KG1 (cell line): ENCODE measurements around the gene DNM1L.

Experiments
- DNase-seq: peaks from one replicate; lab custom pipeline; 2025; lab: John Stamatoyannopoulos, UW

DNM1L gene

DNA sequence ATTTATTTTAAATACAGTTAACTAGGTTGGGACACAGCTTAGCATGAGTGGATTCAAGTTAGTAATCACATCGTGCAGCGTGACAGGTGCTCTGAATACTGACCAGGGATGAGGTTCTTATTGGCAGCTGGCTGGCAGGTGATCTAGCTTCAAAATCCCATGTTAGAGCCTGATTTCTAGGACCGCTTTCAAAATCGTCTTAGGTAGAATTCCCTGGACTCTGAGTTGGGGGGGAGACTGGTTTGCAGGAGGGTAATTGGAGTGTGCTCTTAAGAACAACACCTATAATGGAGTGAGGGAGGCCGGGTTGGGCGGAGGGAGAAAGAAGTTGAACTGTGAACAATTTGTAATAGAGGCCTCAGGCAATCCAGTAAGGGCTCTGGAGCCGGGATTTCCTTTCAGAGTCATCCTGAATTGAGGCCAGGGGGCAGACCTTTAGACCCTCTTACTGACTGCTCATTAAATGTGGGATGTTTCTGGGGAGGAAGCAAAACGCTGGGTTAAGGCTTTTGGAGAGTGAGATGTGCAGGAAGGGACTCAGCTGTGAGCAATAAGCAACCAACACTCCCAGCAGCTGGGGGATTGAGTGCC, 77.5 kb downstream of the DNM1L start:
- DNase-seq = no peak

DNA sequence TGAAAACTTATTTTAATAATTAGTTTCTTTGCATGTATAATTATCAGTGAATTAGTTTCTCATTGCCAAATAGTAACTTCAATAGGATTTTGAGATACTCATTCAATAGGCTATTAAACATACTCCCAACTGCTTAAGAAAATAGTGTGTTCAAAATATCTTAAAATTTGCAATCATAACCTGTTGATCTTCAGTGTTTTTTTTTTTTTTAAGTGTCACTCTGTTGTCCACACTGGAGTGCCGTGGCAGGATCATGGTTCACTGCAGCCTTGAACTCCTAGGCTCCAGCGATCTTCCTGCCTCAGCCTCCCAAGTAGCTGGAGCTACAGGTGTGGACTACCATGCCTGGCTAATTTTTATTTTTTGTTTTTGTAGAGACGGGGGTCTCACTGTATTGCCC, 78.1 kb downstream of the DNM1L start:
- DNase-seq = no peak

- DNase-seq = peak; percentile 30
Measured at GRCh38 chr12:32761716-32762115, 82.6 kb downstream of the DNM1L start.

- no peak for DNase-seq
Measured at GRCh38 chr12:32765906-32766305, 86.8 kb downstream of the DNM1L start.

GRCh38 chr12:32768518-32768917, 89.4 kb downstream of the DNM1L start:
- DNase-seq = no peak

DNA sequence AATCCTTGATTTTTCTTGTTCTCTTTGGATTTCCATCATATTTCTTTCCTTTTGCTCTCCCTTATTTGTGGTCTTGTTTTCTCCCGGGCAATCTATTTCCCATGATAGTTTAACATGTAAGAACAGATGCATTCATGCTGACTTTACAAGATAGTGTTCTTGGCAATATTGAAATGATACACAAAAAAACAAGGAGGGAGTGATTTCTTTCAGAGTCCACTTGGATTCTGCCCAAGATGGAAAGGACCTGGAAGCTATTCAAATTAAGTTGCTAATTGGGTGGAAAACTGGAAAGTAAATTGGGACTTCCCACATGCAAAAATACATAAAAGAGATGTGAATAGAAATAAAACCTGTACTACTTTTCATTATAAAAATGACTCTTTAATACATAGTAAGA, 91.0 kb downstream of the DNM1L start:
- no peak for DNase-seq

GRCh38 chr12:32773691-32774090, 94.6 kb downstream of the DNM1L start:
- no peak for DNase-seq

- no peak for DNase-seq
Measured at GRCh38 chr12:32776258-32776657, 97.2 kb downstream of the DNM1L start.

DNA sequence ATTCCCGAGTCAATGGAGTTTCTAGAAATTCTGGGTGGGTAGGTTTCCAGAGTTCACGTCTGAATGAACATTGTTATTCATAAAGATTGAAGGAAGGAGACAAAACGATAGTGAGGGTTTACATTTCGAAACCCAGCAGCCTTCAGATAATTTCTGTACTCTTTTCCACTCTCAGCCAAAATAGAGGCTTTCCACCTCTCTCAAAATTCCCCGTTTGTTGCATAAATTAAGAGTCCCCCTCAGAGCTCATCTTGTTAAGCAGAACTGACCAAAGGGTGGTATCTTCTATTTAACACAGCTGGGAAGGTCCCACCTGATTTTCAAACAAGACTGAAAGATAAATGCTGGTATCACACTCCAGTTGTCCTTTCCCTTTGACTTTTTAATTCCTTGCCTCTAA, 98.1 kb downstream of the DNM1L start:
- no peak for DNase-seq

DNA sequence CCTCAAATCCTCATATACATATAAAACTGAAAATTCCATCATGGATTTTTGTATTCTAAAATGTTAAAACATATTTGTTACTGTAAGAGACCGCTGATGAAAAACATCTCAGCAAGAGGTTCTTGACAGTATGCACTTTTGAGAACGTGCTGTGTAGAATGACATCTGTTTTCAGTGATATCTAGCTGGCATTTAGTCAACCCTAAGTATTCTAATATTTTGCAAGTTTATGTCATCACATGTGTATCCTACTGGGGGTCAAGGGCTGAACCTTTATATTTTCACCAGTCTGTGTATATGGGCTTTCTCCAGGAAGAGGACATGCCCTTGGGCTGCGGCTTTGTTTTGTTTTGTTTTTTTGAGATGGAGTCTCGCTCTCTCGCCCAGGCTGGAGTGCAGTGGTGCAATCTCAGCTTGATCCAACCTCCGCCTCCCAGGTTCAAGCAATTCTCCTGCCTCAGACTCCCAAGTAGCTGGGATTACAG, 98.6 kb downstream of the DNM1L start:
- no peak for DNase-seq

GRCh38 chr12:32780071-32780470, 101.0 kb downstream of the DNM1L start:
- no peak for DNase-seq

DNA sequence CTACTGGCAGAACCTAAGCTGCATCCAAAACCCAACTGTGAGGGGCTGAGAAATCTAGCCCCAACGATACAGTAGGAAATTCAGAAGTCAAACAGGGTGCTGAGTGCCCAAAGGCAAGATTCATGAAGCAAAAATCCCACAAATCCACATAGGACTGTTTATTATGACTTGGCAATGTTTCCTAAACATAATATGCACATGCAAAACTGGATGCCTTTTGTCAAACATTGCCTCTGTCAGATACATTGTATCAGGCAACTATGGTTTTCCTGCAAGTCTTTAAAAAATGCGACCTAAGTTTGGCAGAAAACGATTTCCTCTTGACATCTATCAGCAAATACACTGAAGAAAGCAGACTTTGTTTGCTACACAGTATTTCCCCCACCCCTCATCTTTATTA, 103.9 kb downstream of the DNM1L start:
- DNase-seq = no peak

DNA sequence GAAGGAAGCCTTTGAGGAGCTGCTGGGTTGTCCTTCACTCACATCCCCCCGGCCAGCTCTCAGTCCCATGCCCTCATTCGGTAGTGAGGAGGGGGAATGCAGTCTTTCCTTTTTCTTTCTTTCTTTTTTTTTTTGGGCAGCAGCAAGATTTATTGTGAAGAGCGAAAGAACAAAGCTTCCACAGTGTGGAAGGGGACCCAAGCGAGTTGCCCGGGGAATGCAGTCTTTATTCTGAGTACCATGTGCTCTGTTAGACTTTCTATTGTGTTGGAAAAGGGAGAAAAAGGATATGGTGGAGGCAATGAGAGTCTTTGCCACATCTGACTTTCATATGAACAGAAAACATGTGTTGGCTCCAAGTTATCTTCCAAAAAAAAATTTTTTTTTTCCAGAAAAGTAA, 106.5 kb downstream of the DNM1L start:
- no peak for DNase-seq

GRCh38 chr12:32788405-32788804, 109.3 kb downstream of the DNM1L start:
- no peak for DNase-seq

DNA sequence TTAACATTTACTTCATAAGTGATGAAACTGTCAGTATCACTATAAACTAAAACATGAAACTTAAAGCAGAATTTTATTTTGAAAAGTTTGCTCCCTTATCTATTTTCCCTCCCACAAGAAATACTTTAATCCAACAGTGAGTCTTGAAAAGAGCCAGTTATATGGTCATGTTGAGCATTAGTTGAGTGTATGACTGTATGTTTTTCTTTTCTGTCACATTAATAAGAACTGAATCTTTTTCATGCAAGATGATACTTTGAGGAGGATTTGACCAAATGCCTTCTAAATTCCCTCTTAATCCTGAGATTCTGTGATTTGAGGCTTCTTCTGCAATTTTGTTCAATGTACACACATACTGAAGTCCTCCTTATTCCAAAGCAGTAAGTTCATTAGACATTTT, 110.3 kb downstream of the DNM1L start:
- DNase-seq = no peak

DNA sequence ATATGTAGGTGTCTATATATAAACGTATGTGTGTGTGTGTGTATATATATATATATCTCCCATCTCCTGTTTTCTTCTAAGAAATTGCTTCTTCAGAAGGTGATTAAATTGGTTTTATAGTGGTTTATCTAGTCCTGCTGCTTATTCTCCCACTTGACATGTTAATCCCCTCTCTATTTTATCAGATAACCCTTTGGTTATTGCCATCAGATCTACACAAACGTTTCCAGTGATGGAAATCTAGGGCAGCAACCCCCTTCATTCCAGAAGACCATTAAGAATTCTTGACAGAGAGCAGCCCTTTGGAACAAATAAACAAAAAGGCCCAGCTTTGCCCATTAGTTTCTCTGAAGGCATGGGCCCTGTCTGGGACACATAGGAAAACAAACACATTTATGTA, 110.8 kb downstream of the DNM1L start:
- no peak for DNase-seq

DNA sequence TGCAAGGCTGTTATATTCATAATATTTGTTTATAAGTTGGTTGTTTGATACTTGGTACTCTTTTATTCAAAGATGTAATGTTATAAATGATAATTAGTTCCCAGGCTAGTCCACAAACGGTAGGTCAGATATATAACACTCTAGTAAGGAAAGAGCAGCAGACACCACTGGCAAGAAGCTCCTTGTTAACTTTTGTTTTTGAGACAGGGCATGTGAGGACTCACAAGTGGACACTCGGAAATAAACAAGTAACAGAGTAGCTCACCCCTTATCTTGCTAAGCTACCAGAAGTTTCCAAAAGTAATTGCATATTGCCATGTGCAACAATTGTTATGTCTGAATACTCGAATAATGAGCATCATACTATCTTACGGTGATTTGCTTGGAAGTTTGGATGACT, 115.2 kb downstream of the DNM1L start:
- no peak for DNase-seq
